SIG-M5 (cell line): ENCODE data around the gene ZNF839.
A peak's percentile ranks its signal among the peaks of the same experiment; 100 is the strongest.
"Not testable (repeated sequence)": the region's sequence is repeated elsewhere in the genome, so short reads cannot be mapped to it uniquely, and the experiment has no call there.

Experiments
- DNase-seq: peaks from one replicate; lab custom pipeline; 2025; lab: John Stamatoyannopoulos, UW

Gene ZNF839

GRCh38 chr14:102314242-102315011, 5.1 kb upstream of the ZNF839 start:
- DNase-seq, result no peak

GRCh38 chr14:102315121-102315520, 4.4 kb upstream of the ZNF839 start:
- no peak for DNase-seq

DNA sequence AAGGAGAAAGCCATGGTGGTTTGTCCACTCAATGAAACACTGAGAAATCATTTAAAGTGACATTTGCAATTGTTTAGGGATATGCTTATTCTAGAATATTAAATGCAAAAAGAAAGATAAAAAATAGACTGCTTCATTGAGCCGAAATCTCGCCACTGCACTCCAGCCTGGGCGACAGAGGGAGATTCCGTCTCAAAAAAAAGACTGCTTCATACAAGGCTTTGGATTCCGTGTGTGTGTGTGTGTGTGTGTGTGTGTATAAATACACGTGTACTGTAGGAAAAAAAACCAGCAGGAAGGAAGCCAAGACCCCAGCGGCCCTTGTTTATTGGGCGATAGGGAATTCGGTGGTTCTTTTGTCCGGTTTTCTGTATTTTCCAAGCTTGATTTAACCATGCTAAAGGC, 3.2 kb upstream of the ZNF839 start:
- no peak for DNase-seq

DNA sequence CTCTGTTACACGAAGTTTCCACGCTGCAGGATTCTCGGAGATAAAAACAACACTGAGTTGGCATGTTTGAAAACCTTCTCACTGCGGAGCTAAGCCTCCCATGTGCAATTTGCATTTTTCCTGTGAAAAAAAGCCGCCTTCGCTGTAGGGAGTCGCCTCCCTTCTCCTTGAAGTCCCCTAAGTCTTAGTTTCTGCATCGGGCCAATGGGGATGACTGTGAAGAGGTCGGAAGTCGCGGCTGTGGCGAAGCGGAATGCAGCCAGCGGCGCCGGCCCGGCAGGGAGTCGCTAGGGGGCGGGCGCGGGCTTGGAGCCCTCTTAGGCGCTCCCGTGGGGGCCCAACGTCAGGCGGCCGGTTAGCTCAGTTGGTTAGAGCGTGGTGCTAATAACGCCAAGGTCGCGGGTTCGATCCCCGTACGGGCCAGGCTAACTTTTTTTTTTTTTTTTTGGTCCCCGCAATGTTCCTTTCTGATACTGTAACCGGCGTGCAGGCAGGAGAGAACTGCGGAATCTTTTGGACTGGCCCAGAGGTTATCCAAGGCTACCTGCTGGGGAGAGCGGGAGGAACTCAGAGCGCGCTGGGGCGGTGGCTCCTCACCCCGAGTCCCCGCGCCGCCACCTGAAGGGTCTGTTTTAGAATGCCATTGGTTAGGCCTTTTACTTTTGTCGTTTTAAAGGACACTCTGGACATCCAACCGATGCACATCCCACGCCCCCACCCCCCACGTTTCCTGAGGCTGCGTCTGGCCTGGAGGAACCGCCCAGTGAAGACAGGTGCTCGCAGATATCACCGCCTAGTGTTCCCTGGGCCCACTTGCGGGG, 2.6 kb upstream of the ZNF839 start:
- DNase-seq, result peak; percentile 31

DNA sequence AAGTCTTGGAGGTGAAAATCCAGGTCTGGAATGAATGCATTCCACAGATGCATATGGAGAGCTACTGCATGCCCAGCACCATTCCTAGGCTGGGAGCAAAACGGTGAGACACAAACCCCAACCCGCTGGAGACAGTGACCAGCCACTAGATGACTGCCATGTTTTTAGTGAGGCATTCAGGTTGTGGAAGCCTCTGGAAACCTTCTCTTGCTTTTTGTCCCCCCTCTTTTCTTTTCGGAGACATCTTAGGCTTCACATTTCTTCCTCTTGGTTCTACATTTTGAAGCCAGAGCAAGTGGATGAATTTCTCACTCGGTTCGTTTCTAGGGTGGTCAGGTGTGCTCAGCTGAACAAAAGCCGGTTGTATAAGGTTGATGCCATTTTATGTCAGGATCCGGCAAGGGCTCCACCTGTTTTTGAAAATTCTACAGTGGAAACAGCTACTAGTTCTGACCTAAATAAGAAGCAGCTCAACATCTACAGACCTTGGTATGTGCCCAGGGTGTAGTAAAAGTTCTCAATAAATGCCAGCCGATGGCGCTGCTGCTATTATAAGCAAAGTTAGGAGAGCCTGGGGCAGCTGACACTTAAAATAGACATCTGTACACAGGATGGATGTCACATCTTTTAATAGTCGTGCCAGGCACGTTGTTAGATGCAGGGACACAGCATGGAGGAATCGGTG, 1.8 kb upstream of the ZNF839 start:
- no peak for DNase-seq

DNA sequence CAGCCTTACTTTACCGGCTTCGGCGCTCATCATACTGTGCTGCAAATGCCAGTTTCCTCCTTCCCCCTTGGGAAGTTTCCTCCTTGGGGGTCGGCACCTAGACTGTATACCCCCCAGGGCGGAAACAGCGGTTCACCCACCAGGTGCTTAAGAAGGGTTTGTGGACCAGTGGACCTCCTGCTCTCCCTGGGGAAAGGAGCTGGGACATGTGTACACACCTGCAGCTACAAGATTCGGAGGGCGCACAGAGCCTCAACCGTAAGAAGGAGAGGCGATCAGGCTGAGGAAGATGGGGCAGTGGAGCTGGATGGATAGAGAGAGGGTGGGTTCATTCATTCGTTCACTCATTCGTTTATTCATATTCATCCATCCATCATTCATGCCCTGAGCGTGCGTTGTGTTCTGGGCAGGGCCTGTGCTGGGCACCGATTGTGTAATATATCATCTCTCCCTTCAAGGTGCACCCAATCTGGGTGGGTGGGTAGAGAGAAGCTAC, 717 bp upstream of the ZNF839 start:
- DNase-seq, result no peak

- no peak for DNase-seq
Observed at GRCh38 chr14:102320033-102320660, 601 bp downstream of the ZNF839 start.

DNA sequence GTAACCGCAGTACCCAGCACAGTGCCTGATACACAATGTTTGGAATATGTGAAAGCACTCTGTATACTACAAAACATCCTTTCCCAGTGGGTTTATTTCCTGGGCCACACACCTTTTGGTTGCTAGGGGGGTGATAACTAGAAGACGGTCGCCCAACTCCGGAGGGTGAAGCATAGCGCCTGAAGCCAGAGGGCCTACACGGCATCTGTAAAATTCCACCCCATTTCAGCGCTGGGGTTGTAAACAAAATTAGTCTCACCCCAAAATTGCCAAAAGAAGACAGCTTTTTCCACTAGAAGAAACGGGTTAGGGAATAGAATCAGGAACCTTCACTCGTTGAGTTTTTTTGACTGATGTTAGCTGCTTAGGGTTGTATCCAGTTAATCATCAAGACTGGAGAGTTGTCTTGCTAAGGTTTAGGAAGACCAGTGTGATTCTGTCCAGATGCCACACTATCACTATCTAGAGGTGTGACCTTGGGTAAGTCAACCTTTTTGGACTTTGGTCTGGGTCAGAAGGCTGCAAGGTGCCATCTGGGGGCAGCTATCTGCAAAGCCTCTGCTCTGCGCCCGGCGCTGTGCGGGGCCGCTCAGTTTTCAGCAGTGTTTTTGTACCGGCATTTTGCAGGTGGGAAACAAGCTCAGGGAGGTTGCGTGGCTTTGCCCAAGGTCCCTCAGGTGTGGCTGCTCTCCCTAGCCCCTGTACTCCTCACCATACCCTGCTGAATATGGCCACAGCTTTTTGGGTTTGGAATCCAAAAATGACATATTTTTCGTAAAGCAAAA, 1.3 kb downstream of the ZNF839 start:
- no peak for DNase-seq

DNA sequence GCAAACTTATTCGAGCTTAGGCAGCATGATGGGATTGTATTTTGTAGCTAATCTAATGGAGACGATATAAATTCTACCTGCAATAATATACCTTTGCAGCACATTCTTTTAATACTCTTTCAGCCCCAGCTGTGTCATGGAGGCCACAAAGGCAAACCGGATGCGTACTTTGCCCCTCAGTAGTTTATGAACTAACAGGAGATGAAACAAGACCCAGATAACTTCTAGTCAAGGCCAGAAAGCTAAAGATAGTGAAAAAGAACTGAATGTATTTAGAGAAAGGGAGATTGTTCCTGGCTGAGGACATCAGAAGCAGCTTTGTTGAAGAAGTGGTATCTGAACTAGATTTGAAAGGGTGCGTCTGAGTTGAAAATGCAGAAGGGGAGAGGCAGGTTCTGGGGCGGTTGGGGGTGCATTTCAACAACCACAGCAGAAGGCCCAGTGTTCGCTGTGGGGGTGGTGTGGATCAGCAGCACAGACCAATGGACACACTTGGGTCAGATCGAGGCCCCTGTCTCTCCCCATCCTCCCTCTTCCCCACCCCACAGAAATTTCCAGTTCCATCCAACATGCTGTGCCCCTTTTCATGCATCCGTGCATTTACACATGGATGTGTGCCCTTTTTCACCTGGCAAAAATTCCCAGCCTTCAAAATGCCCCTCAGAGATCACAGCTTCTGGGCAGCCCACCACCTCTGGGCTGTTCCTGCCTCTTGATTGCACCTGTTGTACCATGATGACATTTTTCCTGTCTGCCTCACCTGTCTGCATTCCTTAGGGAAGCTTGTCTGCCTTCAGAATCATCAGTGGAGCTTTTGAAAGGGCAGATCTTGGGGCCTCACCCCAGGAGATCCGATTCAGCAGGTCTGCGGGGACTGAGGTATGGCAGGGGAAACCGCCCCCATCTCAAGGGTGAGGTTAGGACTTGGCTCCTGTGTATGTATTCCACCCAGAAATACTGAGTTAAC, 2.2 kb downstream of the ZNF839 start:
- DNase-seq, result no peak

- DNase-seq, result no peak
Observed at GRCh38 chr14:102323102-102323501, 3.6 kb downstream of the ZNF839 start.

DNA sequence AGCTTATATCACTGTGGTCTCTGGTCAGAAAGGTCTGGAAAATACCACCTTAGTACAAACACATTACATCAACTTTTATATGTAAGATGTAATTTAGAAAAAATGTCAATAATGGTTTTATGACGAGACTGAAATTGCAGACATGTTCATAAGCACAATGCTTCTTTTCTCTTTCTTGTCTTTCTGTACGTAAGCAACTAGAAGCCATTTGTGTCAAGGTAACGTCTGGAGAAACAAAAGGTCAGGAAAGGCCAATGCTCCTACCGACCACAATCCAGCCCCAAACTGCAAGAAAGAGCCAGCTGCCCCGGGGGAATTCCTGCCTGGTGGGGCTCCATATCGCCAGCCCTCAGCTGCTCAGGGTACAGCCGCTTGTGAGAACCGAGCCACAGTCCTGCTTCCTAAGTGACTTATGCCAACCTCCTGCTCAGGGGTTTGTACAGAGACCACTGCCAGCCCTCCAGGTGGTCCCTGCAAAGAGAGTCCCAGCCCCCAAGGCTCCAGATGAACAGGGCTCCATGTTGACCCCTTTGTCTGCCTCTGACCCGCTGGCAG, 6.3 kb downstream of the ZNF839 start:
- no peak for DNase-seq

DNA sequence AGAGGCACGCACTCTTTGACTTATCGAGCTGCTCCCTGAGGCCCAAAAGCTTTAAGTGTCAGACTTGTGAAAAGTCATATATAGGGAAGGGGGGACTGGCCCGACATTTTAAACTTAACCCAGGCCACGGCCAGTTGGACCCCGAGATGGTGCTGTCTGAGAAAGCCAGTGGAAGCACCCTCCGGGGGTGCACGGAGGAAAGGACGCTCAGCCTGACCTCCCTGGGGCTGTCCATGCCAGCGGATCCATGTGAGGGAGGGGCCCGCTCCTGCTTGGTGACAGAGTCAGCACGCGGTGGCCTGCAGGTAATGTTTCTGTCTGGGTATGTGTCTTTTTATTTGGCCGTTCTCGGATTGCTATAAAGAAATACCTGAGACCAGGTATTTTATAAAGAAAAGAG, 7.0 kb downstream of the ZNF839 start:
- no peak for DNase-seq

GRCh38 chr14:102329381-102329780, 9.8 kb downstream of the ZNF839 start:
- DNase-seq, result not testable (repeated sequence)

DNA sequence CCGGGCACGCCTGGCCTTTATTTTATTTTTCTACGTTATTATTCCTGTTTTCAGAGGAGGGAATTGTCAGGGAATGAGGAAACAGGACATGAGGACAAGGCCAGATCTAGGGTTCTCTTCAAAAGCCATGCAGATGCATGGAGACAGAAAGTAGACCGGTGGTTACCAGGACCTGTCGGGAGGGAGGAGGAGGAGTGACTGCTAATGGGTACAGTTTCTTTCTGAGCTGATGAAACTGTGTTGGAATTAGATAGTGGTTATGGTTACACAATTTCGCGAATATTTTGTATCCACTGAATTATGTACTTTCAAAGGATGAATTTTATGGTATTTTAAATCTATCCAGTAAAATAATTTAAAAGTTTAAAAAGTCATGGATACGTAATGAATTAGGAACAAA, 11.3 kb downstream of the ZNF839 start:
- DNase-seq, result no peak

- DNase-seq, result no peak
Observed at GRCh38 chr14:102333390-102333789, 13.8 kb downstream of the ZNF839 start.

- DNase-seq, result no peak
Observed at GRCh38 chr14:102333795-102334705, 14.5 kb downstream of the ZNF839 start.

GRCh38 chr14:102335163-102335562, 15.6 kb downstream of the ZNF839 start:
- DNase-seq, result no peak

DNA sequence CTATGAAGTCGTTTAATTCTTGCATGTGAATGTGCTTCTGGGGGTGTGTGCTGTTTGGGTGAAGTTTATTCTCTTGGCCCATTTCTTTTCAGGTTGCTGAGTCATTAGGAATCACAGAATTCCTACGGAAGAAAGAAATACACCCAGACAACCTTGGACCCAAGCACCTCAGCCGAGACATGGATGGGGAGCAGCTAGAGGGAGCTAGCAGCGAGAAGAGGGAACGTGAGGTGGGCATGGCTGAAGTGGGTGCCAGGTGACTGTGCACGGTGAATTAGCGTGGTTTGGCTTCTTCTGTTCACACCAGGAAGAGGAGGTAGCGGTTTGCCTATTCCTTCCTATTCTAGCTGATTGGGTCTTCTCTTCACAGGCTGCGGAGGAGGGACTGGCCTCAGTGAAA, 19.2 kb downstream of the ZNF839 start:
- DNase-seq, result no peak

- no peak for DNase-seq
Observed at GRCh38 chr14:102341566-102341965, 22.0 kb downstream of the ZNF839 start.
